ENCODE results near the gene MYO15B.

The MYO15B gene

DNA sequence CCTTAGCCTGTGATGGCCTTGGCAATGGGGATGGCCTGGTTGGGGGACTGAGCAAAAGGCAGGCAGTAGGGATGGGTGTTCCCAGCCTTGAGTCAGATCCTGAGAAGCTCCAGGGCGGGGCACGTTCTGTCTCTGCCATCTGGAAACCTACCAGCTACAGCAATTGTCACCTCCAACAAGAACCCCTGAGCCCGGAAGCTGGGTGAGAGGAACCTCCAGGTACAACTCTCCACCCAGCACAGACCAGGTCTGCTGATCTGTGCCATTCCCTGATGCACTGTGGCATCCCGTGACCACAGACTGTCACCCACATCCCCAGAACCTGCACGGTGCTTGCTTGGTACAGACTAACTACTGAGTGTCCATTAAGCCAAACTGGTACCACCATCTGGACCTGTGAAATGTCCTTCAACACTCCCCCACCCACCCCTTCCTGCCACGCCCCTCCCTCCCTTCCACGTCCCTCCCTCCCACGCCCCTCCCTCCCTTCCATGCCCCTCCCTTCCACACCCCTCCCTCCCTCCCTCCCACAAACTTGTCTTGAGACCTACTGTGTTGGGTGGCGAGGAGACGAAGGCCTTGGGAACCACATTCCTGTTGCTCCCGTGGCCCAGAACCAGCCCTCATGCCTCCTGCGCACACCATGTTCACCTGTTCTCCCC is 16.6 kb downstream of the MYO15B start:
- no peak for DNase-seq

- no peak for DNase-seq
These were observed 18.2 kb downstream of the MYO15B start for GRCh38 chr17:75605790-75606189.

GRCh38 chr17:75607086-75607485 is 19.5 kb downstream of the MYO15B start:
- DNase-seq: no peak

DNA sequence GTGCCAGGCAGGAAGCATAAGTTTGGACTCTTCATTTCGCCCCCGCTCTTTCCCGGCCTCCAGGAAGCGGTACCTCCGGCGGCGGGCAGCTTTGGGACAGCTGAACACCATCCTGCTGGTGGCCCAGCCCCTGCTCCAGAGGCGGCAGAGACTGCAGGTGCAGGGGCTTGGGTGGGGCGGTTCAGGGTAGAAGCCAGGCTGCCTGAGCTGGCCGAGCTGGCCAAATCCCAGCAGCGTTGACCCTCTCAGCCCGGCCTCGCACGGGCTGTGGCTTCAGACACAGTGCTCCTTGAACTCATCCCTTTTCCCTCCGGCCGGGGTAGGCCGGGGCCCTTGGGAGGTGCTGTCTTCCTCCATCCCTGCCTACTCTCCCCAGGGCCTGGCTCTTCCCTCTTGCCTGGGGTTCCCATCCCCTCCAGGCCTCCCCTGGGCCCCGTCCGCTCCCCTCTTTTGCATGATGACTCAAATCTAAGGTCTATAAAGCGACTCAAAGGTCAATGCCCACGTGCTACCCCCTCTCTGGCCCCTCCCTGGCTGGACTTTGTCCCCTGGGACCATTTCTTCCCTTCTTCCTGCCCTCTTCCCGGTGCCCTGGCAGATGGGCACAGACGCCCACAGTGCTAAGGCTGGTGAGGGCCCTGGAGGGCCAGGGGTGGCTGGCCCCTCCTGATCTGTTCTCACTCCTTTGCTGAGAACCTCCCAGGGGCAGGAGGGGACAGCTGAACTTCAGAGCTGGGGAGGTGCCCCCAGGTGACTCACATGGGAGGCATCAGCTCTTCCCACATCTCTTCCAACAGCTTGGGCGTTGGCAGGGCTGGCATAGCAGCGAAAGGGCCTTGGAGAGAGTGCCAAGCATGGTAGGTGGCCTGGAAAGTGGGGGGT is 22.7 kb downstream of the MYO15B start:
- no peak for DNase-seq

- DNase-seq: no peak
These were observed 24.3 kb downstream of the MYO15B start for GRCh38 chr17:75611851-75612429.

- DNase-seq: no peak
These were observed 25.5 kb downstream of the MYO15B start for GRCh38 chr17:75612906-75613626.

GRCh38 chr17:75614006-75614405 is 26.4 kb downstream of the MYO15B start:
- no peak for DNase-seq

DNA sequence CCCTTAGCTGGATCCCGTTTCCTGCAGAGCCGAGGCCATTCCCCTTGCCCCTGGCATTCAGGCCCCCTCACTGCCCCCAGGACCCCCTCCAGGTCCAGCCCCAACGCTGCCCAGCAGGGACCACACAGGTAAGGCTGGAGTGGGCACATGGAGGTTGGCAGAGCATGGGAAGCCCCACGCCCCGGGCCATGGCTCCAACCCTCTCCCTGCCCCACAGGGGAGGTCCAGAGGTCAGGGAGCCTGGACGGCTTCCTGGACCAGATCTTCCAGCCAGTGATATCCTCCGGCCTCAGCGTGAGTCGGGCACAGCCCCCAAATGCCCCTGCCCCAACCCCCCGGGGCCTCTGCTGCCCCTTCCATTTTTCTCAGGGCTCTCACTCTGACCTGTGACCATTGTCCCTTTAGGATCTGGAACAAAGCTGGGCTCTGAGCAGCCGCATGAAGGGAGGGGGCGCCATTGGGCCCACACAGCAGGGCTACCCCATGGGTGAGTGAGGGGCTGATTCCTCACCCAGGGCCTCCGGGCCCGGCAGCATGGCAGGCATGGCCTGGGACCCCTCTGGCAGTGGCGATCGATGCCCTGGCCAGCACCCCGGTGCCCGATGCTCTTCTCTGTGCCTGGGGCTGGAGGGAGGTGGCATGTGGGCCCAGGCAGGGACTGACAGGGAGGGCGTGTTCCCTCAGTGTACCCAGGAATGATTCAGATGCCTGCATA is 27.1 kb downstream of the MYO15B start:
- no peak for DNase-seq

GRCh38 chr17:75615301-75615700 is 27.7 kb downstream of the MYO15B start:
- DNase-seq: no peak

DNA sequence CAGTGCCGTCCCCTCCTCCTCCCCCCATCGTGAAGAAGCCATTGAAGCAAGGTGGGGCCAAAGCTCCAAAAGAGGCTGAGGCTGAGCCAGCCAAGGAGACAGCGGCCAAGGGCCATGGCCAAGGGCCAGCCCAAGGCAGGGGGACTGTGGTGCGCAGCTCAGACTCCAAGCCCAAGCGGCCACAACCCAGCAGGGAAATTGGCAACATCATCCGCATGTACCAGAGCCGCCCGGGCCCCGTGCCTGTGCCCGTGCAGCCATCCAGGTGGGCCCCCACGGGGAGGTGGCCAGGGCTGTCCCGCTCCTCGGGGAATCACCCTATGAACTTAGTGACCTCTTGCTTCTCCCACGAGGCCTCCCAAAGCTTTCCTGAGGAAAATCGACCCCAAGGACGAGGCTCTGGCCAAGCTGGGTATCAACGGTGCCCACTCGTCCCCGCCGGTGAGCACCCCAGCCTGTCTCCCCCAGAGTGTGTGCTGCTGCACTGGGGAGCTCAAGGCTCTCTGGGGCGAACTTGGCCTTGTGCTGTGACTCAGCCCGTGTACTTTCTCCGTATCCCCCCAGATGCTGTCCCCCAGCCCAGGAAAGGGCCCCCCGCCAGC is 29.0 kb downstream of the MYO15B start:
- DNase-seq: no peak

GRCh38 chr17:75617218-75617617 is 29.6 kb downstream of the MYO15B start:
- no peak for DNase-seq

DNA sequence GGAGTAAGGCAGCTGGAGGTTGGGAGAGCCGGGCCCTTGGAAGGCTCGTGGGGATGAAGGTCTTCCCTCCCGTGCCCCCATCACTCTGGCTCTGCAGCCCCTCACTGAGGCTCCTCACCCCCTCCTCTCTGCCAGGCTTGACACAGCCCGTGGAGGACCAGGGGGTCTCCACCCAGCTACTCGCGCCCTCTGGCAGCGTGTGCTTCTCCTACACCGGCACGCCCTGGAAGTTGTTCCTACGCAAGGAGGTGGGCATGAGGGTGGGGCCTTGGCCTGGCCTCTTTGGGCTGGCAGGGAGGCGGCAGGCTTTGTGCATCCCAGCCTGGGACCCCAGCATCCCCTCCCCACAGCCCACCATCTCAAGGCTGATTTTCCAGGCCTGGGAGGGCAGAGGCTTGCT is 30.1 kb downstream of the MYO15B start:
- no peak for DNase-seq

DNA sequence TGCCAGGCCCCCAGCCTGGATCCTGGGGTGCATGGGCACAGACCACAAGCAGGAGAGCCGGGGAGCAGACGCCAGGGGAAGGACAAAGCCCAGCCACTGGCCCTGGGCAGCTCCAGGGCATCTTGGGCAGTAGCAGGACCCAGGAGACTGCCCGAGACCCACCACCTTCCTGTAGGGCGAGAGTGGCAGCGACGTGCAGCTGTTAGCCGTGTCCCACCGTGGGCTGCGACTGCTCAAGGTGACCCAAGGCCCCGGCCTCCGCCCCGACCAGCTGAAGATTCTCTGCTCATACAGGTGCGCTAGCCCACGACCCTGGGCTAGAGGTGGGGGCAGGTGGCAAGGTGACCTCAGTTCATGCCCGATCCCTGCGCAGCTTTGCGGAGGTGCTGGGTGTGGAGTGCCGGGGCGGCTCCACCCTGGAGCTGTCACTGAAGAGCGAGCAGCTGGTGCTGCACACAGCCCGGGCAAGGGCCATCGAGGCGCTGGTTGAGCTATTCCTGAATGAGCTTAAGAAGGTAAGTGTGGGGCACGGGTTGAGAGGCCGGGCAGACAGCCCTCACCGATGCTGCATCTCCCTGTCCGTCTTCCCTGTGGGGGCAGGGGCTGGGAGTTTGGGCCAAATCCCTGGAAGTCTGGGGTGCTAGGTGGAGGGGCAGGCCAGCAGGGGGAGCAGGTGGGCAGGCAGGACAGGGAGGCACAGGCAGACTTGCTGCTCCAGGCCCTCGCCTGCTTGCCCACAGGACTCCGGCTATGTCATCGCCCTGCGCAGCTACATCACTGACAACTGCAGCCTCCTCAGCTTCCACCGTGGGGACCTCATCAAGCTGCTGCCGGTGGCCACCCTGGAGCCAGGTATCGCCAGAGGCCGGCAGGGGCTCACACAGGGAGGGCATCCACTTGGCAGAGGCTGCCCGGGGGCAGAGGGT is 32.2 kb downstream of the MYO15B start:
- DNase-seq: peak; percentile 24

GRCh38 chr17:75621489-75621888 is 33.9 kb downstream of the MYO15B start:
- no peak for DNase-seq

GRCh38 chr17:75622076-75622475 is 34.5 kb downstream of the MYO15B start:
- DNase-seq: no peak

DNA sequence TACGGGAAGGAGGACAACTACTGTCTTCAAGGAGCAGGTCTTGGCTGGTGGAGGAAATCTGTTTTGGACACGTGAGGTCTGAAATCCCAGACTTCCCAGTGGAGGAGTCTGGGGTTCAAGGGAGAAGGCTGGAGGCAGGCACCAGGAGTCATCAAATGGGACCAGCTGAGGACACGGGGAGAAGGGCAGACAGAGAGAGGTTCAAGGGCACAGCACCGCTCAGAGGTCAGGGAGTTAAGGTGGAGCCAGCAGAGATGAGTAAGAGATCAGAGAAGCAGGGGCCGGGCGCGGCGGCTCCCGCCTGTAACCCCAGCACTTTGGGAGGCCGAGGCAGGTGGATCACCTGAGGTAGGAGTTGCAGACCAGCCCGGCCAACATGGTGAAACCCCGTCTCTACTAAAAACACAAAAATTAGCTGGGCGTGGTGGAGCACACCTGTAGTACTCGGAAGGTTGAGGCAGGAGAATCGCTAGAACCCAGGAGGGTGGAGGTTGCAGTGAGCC is 35.2 kb downstream of the MYO15B start:
- DNase-seq: no peak

GRCh38 chr17:75623386-75623785 is 35.8 kb downstream of the MYO15B start:
- DNase-seq: no peak

GRCh38 chr17:75624021-75624420 is 36.4 kb downstream of the MYO15B start:
- no peak for DNase-seq

DNA sequence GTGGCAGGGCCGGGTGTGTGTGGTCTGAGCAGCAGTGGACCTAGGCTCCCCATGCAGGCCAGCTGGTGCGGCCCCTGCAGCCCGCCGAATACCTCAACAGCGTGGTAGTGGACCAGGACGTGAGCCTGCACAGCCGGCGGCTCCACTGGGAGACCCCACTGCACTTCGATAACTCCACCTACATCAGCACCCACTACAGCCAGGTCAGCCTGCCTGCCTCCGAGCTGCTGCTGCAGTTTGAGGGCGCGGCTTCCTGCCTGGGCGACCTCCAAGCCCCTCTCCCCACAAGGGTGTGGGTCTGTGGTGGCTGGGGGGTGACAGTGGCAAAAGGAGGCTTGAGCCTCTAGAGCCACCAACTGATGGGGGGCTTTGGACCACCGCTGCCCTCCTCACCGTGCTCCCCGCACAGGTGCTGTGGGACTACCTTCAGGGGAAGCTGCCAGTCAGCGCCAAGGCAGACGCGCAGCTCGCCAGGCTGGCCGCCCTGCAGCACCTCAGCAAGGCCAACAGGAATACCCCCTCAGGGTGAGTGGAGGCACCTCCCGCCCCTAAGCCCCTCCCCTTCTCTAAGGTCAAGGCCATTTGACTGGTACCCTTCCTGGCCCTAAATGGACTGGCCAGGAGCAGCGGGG is 37.2 kb downstream of the MYO15B start:
- no peak for DNase-seq

DNA sequence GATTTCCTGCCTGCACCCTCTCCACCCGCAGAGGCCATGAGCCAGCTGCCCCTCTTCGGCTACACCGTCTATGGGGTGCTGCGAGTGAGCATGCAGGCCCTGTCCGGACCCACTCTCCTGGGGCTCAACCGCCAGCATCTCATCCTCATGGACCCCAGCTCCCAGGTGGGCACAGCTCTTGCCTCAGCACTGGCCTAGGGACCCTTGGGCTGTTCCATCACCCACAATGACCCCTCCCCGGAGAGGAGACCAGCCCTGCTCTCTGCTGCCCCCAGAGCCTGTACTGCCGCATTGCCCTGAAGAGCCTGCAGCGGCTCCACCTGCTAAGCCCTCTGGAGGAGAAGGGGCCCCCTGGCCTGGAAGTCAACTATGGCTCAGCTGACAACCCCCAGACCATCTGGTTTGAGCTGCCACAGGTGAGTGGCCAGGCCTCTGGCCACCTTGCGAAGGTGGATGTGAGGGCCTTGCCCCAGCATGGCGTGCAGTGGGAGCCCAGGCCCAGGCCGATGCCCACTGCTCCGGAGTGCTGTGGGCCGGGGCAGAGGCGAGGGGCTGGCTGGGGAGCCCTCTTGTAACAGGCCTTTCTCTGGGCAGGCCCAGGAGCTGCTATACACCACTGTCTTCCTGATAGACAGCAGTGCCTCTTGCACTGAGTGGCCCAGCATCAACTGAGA is 38.4 kb downstream of the MYO15B start:
- peak; percentile 16 for DNase-seq

Data from stimulated activated CD4-positive, alpha-beta T cell treated with anti-CD3 and anti-CD28 coated beads, Interleukin-4, amount 100 ng/mL, for 1 hour (primary cell).